Mammary epithelial cell (primary cell): ENCODE results near the gene NTF3.

Experiments
- EZH2 ChIP-seq: IDR thresholded peaks from 2 replicates; pipeline ENCODE4 v1.6.1; 2012; ENCODE audit warnings: low read length, inconsistent platforms, borderline replicate concordance
- TF ChIP-seq, protein P1 (sequence below), 2 donors: IDR thresholded peaks in 1 of 2; conservative IDR thresholded peaks in 1 of 2; 2 replicates each; pipeline ENCODE4 v1.5.1; 2011 to 2012; ENCODE audit warnings: inconsistent platforms in 2 of 2, low read length in 2 of 2, mild to moderate bottlenecking in 2 of 2, control low read depth in 1 of 2, low read depth in 1 of 2; ENCODE audit not compliant: insufficient read depth in 1 of 2; ENCODE audit errors: extremely low read depth in 1 of 2

GRCh38 chr12:5493018-5493417, 61.1 kb downstream of the NTF3 start:
- no peak for TF ChIP-seq EZH2
- TF ChIP-seq, protein P1, sequence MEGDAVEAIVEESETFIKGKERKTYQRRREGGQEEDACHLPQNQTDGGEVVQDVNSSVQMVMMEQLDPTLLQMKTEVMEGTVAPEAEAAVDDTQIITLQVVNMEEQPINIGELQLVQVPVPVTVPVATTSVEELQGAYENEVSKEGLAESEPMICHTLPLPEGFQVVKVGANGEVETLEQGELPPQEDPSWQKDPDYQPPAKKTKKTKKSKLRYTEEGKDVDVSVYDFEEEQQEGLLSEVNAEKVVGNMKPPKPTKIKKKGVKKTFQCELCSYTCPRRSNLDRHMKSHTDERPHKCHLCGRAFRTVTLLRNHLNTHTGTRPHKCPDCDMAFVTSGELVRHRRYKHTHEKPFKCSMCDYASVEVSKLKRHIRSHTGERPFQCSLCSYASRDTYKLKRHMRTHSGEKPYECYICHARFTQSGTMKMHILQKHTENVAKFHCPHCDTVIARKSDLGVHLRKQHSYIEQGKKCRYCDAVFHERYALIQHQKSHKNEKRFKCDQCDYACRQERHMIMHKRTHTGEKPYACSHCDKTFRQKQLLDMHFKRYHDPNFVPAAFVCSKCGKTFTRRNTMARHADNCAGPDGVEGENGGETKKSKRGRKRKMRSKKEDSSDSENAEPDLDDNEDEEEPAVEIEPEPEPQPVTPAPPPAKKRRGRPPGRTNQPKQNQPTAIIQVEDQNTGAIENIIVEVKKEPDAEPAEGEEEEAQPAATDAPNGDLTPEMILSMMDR (conservative IDR thresholded peaks at IDR 0.05 in 1 of 2, IDR thresholded peaks at IDR 0.05 in 1 of 2; ENCODE audit: extremely low read depth in 1 of 2, insufficient read depth in 1 of 2, low read depth in 1 of 2, low read length in 2 of 2) = no peak
